Panc1 (cell line): Measurements from ENCODE around the gene VWDE. TPM values are rescaled to one million over a fixed set of nuclear protein-coding genes. Genes with fewer than 3 reads are reported as not detected.
A peak's percentile ranks its signal among the peaks of the same experiment; 100 is the strongest.

Experiments used
- ATAC-seq: fragments of 200-7000 bp; cut with Tn5 transposase; 2 replicates; pipeline ENCODE4 v1.9.1; 2020; ENCODE audit warnings: mild to moderate bottlenecking, moderate library complexity
- BruUV-seq: library from RNA; stranded (reverse); fragments of 400-500 nt; replicated peaks from 2 replicates; lab custom pipeline; 2021; lab: Mats Ljungman, UMichigan
- CTCF ChIA-PET: fragments of 300-600 bp; sonication (Branson Sonifier 250); formaldehyde crosslinking; loops from one replicate; lab custom pipeline; 2022; ENCODE audit warnings: antibody characterized with exemption; lab: Charles Lee
- POLR2A ChIA-PET: fragments of 300-600 bp; sonication (Branson Sonifier 250); formaldehyde crosslinking; loops from one replicate; lab custom pipeline; 2022; ENCODE audit warnings: antibody characterized with exemption; lab: Charles Lee
- DNase-seq: peaks from one replicate; pipeline ENCODE4 v3.0.0-alpha.2; 2010; ENCODE audit warnings: low read depth, low spot score
- H3K27ac ChIP-seq: 2 replicates; pipeline ENCODE4 v1.5.1; 2011; ENCODE audit warnings: mild to moderate bottlenecking, low read length, inconsistent platforms
- H3K27me3 ChIP-seq: fragments of 200-500 bp; sonication (Bioruptor generic); 2 replicates; pipeline ENCODE4 v1.6.0; 2014; ENCODE audit warnings: low read length, inconsistent platforms; ENCODE audit not compliant: control insufficient read depth, insufficient read depth
- H3K36me3 ChIP-seq: fragments of 200-500 bp; sonication (Bioruptor generic); 2 replicates; pipeline ENCODE4 v1.5.1; 2014; ENCODE audit warnings: inconsistent platforms, mild to moderate bottlenecking, low read length, moderate library complexity; ENCODE audit not compliant: control insufficient read depth, insufficient read depth
- H3K4me1 ChIP-seq: 2 replicates; pipeline ENCODE4 v1.5.1; 2011; ENCODE audit warnings: inconsistent platforms, mild to moderate bottlenecking, low read length, moderate library complexity; ENCODE audit not compliant: control insufficient read depth, insufficient read depth
- H3K4me3 ChIP-seq, 2 experiments: 2 replicates each; pipeline ENCODE4 v1.5.1; 2011 to 2012; ENCODE audit warnings: low read depth in 2 of 2, low read length in 2 of 2, mild to moderate bottlenecking in 2 of 2, inconsistent platforms in 1 of 2, moderate library complexity in 1 of 2
- H3K9me3 ChIP-seq: fragments of 200-500 bp; sonication (Bioruptor generic); 2 replicates; pipeline ENCODE4 v1.5.1; 2014; ENCODE audit warnings: low read depth, mild to moderate bottlenecking, inconsistent platforms, low read length, moderate library complexity; ENCODE audit not compliant: control insufficient read depth, insufficient read depth
- CTCF ChIP-seq: fragments of 450-650 bp; IDR thresholded peaks from 2 replicates; pipeline ENCODE4 v1.5.1; 2017; ENCODE audit warnings: mild to moderate bottlenecking
- POLR2AphosphoS5 ChIP-seq: IDR thresholded peaks from 2 replicates; pipeline ENCODE4 v1.6.1; 2012; ENCODE audit warnings: mild to moderate bottlenecking, low read depth, low read length, moderate library complexity
- REST ChIP-seq, 2 experiments: IDR thresholded peaks; 2 replicates each; pipeline ENCODE4 v1.6.1; 2011 to 2012; ENCODE audit warnings: low read depth in 2 of 2, control low read depth in 1 of 2, low read length in 1 of 2, mild to moderate bottlenecking in 1 of 2, moderate library complexity in 1 of 2; ENCODE audit not compliant: insufficient read depth in 1 of 2
- SIN3A ChIP-seq: IDR thresholded peaks from 2 replicates; pipeline ENCODE4 v1.6.1; 2012; ENCODE audit warnings: low read depth, mild to moderate bottlenecking, low read length, moderate library complexity, borderline replicate concordance; ENCODE audit not compliant: insufficient read depth
- TCF7L2 ChIP-seq: IDR thresholded peaks from 2 replicates; pipeline ENCODE4 v1.6.1; 2011; ENCODE audit warnings: mild to moderate bottlenecking, low read depth, low read length, inconsistent platforms
- in situ Hi-C: cut with HindIII; loops from 2 replicates; pipeline ENCODE4 v1.10.0; 2016; ENCODE audit warnings: low sequenced_read_pairs, low pct_unique_long_range_greater_than_20kb
- intact Hi-C: fragments of 100-400 bp; cut with micrococcal nuclease; formaldehyde crosslinking; loops from one replicate; pipeline ENCODE4 v1.10.0; 2022; ENCODE audit not compliant: unreplicated experiment
- total RNA-seq: library from RNA; stranded (reverse); gene quantifications from one replicate; pipeline ENCODE4 v1.2.1, GENCODE V29; 2021; ENCODE audit not compliant: unreplicated experiment

VWDE gene
- total RNA-seq, 1 experiment from 2014 or later, result 8.5 TPM

- intact Hi-C loops, result loop anchor here (5.0 kb wide), 2 partner anchors 109 to 209 kb away; partner anchors contain the start of gene TMEM106B
- Histone ChIP-seq H3K4me3 (no peak overlapping the region), H3K4me1 (peaks cover 12% of the 10 kb centered on the region; the same call in 1 of the 2 replicates), H3K9me3 (no peaks in the 10 kb centered on the region), H3K27ac (peak overlapping the region; percentile 80), H3K27me3 (no peaks in the 10 kb centered on the region), H3K36me3 (no peaks in the 10 kb centered on the region)
- no peak for TF ChIP-seq SIN3A
- TF ChIP-seq CTCF, result no peak
- TF ChIP-seq POLR2AphosphoS5, result no peak
- TF ChIP-seq TCF7L2, result no peak
- TF ChIP-seq REST (IDR thresholded peaks at IDR 0.05; ENCODE audit: insufficient read depth in 1 of 2, low read depth in 2 of 2, low read length in 1 of 2), result no peak
- in situ Hi-C loops, result no loop called here
- ATAC-seq, result no peak
- no peak for DNase-seq
- CTCF ChIA-PET, result no interaction called here
- POLR2A ChIA-PET, result no interaction called here
- BruUV-seq, result no TSS peak
Measured at GRCh38 chr7:12320987-12321647, 82.5 kb downstream of the VWDE start.

GRCh38 chr7:12320241-12320986 lies 83.3 kb downstream of the VWDE start:
- no peaks in the 10 kb centered on the region for H3K27me3 ChIP-seq
- POLR2A ChIA-PET, result no interaction called here
- H3K4me3 ChIP-seq, result no peak overlapping the region
- TF ChIP-seq POLR2AphosphoS5 (no peak), CTCF (no peak), SIN3A (no peak), TCF7L2 (no peak), REST (IDR thresholded peaks at IDR 0.05; ENCODE audit: insufficient read depth in 1 of 2, low read depth in 2 of 2, low read length in 1 of 2) (no peak)
- peak overlapping the region; percentile 80 for H3K27ac ChIP-seq
- no peaks in the 10 kb centered on the region for H3K9me3 ChIP-seq
- ATAC-seq (no peak), DNase-seq (no peak)
- peaks cover 12% of the 10 kb centered on the region; the same call in 1 of the 2 replicates for H3K4me1 ChIP-seq
- no peaks in the 10 kb centered on the region for H3K36me3 ChIP-seq
- intact Hi-C loops (loop anchor here (5.0 kb wide), 2 partner anchors 108 to 208 kb away; partner anchors contain the start of gene TMEM106B), in situ Hi-C loops (no loop called here)
- CTCF ChIA-PET, result interaction anchor here (0.6 kb wide), 1 partner anchor 152 kb away, joined by 6 read pairs; no protein-coding TSS in a partner anchor
- no TSS peak for BruUV-seq
